Epithelial cell of alveolus of lung (primary cell): Measurements from ENCODE around the gene MBD6. TPM values are rescaled to one million over a fixed set of nuclear protein-coding genes. Genes with fewer than 3 reads are reported as not detected.

ENCODE experiments used
- total RNA-seq: library from RNA; depleted of rRNA; stranded (reverse); fragments of >200 nt; gene quantifications from 2 replicates; pipeline ENCODE4 v1.2.1, GENCODE V29; 2015

MBD6 gene, protein sequence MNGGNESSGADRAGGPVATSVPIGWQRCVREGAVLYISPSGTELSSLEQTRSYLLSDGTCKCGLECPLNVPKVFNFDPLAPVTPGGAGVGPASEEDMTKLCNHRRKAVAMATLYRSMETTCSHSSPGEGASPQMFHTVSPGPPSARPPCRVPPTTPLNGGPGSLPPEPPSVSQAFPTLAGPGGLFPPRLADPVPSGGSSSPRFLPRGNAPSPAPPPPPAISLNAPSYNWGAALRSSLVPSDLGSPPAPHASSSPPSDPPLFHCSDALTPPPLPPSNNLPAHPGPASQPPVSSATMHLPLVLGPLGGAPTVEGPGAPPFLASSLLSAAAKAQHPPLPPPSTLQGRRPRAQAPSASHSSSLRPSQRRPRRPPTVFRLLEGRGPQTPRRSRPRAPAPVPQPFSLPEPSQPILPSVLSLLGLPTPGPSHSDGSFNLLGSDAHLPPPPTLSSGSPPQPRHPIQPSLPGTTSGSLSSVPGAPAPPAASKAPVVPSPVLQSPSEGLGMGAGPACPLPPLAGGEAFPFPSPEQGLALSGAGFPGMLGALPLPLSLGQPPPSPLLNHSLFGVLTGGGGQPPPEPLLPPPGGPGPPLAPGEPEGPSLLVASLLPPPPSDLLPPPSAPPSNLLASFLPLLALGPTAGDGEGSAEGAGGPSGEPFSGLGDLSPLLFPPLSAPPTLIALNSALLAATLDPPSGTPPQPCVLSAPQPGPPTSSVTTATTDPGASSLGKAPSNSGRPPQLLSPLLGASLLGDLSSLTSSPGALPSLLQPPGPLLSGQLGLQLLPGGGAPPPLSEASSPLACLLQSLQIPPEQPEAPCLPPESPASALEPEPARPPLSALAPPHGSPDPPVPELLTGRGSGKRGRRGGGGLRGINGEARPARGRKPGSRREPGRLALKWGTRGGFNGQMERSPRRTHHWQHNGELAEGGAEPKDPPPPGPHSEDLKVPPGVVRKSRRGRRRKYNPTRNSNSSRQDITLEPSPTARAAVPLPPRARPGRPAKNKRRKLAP
- total RNA-seq: 7.5 and 13.1 TPM in 2 replicates

DNA sequence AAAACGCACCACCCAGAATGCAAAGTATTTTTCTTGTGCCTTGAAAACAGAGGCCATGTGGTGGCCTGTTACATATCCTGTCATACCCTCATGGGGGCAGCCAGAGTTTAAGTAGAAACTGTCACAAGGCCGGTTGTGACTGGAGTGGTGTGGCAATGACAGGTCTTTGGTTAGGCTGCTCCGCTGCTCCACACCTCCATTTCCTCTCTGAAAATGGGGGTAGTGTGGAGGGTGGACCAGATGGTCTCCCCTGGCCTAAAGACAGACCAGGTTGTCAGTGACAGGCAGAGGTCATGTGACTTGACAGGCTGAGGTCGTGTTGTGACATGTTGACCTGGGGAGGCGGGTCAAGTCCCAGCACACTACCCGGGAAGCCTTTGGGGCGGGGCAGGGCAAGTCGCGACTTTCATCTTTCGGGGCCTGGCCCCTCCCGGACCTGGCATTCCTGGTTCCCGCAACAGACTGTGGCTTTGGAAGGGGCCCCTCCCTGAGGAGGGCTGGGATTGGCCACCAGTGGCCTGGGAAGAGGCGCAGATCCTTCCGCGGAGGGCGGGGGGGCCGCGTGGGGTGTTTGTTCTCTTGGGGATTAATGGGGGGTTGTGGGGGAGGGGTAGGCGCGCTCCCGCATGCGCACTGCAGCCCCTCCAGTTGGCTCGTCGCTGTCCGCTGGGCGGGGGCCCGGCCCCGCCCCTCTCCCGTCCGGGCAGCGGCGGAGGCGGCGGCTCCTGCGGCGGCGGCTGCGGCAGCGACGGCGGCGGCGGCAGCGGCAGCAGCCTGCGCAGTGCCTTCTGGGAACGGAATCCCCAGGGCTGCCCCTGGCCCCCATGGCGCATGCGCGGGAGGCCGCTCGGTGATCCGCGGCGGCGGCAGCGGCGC lies at the start of gene MBD6:
TSS of gene MBD6 (plus strand) at position 814 of the 876 bp plus-strand sequence. CDS start 1,480 bp downstream, outside the sequence.

DNA sequence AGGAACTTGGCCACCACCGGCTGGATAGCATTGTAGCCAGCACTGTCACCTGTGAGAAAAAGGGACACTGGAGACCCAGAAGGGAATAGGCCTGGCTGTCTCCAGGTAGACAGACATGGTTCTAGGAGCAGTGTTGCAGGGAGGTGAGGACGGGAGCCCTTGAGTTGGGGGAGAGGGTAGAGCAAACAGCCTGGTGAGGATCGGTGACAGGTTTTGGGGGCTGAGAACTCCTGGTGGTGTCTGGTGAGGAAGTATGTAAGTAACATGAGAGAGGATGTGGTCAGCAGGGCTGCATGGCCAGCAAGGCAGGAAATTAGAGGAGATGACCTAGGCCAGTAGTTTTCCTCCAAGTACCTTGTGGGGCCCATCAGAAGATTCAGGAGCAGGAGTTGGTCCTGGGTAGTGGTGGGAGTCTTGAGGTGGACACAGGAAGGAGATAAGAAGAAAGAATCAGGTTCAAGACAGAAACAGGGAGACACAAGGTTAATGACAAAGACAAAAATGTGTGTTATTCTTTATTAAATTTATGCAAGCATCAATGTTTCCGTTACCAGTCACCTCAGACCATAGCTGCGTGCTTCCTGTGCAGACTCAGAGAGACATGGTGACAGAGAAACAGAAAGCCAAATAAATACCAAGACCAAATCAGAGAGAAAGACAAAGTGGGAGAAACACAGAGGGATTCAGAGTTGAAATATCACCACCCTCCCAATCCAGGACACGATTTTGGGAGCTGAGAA lies 43.1 kb upstream of the MBD6 start, which contains the start of gene ARHGAP9:
TSS of gene ARHGAP9 (minus strand) at position 491 of the 740 bp plus-strand sequence. CDS start at position 31, 460 bp downstream.

GRCh38 chr12:57487597-57488401 lies 34.8 kb upstream of the MBD6 start, which contains the start of gene MARS1:
Gene MARS1 (plus strand): TSS chr12:57488068. CDS start chr12:57488091, 23 bp downstream.

DNA sequence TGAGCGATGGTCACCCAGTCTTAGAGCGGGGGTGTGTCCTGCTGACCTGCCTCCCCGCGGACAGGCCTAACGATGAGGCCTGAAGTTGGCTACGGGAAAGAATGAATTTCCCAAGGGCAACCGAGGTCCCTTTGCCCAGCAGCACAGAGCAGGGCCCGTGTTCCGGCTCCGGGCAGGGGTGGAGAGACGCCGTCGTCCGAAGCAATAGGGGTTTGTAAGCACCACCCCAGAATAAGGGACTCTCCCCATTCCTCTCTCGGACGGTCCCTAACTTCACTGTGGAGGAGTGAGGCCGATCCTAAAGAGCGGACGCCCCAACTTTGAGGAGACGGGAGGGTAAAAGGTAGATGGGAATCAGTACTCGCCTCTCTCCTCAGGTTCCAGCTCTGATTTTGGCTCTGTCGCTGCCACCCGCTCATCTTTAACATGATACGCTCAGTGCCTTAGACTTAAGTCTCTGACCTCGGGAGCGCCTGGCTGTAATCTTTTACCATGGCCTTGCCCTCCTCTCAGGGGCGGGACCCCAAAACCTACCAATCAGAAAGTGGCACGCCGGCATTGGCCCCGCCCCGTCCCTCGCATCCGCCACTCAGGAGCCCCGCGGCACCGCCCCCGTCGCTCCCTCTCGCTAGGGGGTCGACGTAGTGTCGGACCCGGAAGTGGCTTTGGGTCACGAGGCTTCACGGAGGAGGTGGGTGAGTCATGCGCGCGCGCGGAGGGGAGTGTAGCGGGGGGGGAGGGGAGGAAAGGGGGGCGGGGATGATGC lies 2.4 kb upstream of the MBD6 start, which contains the start of gene DDIT3:
TSS of gene DDIT3 (minus strand) at position 462 of the 766 bp plus-strand sequence. CDS start 3,108 bp downstream, outside the sequence.

GRCh38 chr12:57546438-57547287 lies 24.0 kb downstream of the MBD6 start, which contains the start of gene DCTN2:
Gene DCTN2 (minus strand): TSS chr12:57547192. CDS start chr12:57547063, 129 bp downstream.

DNA sequence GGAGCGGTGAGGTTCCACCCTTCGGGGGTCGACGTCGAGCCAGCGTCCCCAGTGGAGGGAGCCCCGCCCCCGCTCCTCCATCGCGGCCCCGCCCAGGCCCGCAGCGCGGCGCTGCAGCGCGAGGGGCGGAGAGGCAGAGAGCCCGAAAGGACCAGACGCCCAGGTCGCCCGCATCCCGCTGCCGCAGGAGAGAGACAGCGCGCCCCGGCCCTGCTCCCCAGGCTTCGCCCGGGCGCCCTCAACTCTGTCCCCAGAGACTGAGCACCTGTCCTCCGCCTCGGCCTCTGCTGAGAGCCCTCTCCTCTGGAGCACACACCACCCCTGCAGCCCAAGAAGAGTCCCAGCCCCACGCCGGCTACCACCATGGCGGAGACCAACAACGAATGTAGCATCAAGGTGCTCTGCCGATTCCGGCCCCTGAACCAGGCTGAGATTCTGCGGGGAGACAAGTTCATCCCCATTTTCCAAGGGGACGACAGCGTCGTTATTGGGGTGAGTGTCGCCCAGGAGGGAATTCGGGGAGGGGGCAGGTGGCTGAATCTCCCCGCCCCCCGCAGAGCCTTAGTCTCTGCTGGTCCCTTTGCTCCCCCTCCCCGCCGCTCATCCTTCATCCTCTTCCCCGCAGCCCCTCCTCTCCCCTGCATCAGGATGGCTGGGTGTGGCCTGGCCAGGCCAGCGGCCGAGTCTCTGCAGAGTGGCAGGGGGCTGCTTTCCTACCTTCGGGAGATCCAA lies 27.5 kb downstream of the MBD6 start, which contains the start of gene KIF5A:
TSS of gene KIF5A (plus strand) at position 136 of the 732 bp plus-strand sequence. CDS start at position 364, 228 bp downstream.

Other genes with a start within 250 kb of the MBD6 start
- gene R3HDM2, start 91.8 kb upstream of the MBD6 start, total RNA-seq: 20.2 and 33.9 TPM in 2 replicates
- not detected in 2 replicates for gene INHBC, start 88.0 kb upstream of the MBD6 start, total RNA-seq
- gene INHBE, start 67.5 kb upstream of the MBD6 start, total RNA-seq: 0.24 and 12.4 TPM in 2 replicates
- gene GLI1, start 63.0 kb upstream of the MBD6 start, total RNA-seq: 2.7 and 4.9 TPM in 2 replicates
- 0.26 and 2.2 TPM in 2 replicates for gene ARHGAP9, start 43.0 kb upstream of the MBD6 start, total RNA-seq
- gene MARS1, start 34.8 kb upstream of the MBD6 start, total RNA-seq: 64.7 and 148 TPM in 2 replicates
- gene DDIT3, start 2.3 kb upstream of the MBD6 start, total RNA-seq: 9.1 and 17.7 TPM in 2 replicates
- 177 and 194 TPM in 2 replicates for gene DCTN2, start 24.4 kb downstream of the MBD6 start, total RNA-seq
- 0.72 and 0.91 TPM in 2 replicates for gene KIF5A, start 27.2 kb downstream of the MBD6 start, total RNA-seq
- 11.4 and 18.5 TPM in 2 replicates for gene PIP4K2C, start 68.4 kb downstream of the MBD6 start, total RNA-seq
- 21.2 and 22.9 TPM in 2 replicates for gene DTX3, start 82.0 kb downstream of the MBD6 start, total RNA-seq
- 13.8 and 22.4 TPM in 2 replicates for gene ARHGEF25, start 88.6 kb downstream of the MBD6 start, total RNA-seq
- 0.08 and 7.6 TPM in 2 replicates for gene B4GALNT1, start 110.4 kb downstream of the MBD6 start, total RNA-seq
- 175 and 282 TPM in 2 replicates for gene OS9, start 171.3 kb downstream of the MBD6 start, total RNA-seq
- gene AGAP2, start 215.9 kb downstream of the MBD6 start, total RNA-seq: 0.26 and 0.48 TPM in 2 replicates
- 59.1 and 107 TPM in 2 replicates for gene TSPAN31, start 222.2 kb downstream of the MBD6 start, total RNA-seq
- 141 and 233 TPM in 2 replicates for gene CDK4, start 229.5 kb downstream of the MBD6 start, total RNA-seq
- gene MARCHF9, start 232.3 kb downstream of the MBD6 start, total RNA-seq: 1.4 and 10.7 TPM in 2 replicates
- gene CYP27B1, start 244.3 kb downstream of the MBD6 start, total RNA-seq: 0.26 and 0.32 TPM in 2 replicates
- gene METTL1, start 249.3 kb downstream of the MBD6 start, total RNA-seq: 3.6 and 15.4 TPM in 2 replicates
- 7.4 and 14.5 TPM in 2 replicates for gene EEF1AKMT3, start 249.8 kb downstream of the MBD6 start, total RNA-seq